ENCODE data around the gene ZDHHC11. TPM values are rescaled to one million over a fixed set of nuclear protein-coding genes. Genes with fewer than 3 reads are reported as not detected.
"Not testable (repeated sequence)": the region's sequence is repeated elsewhere in the genome, so short reads cannot be mapped to it uniquely, and the experiment has no call there.

The ZDHHC11 gene
- total and polyA plus RNA-seq, 3 donors from 2014 or later = 22.9 to 39.7 (median 37.2) TPM

DNA sequence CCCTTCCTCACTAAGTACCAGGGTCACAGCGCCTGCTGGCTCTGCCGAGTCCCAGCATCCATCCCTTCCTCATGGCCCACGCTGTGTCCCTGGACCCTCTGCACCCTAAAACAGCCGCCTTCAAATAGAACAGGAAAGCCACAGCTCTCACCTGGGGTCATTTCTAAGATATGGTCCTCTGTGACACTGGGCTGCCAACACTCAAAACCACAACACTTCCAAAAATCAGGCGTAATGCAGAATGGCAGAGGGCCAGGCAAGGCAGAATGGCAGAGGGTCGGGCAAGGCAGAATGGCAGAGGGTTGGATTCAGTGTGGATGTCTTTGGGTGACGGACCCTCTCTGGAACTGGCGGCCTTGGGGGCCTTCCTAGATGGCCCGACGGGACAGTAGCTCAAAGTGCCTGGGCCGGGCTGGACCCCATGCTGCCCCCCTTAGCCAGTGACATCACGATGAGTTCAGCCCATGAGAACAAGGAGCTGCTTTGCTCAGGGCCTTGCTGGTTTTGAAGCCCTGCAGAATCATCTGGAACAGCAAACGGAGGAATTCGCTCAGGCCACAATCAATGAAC, 101.6 kb downstream of the ZDHHC11 start:
- DNase-seq = no peak
- intact Hi-C loops (cut with DNase I; ENCODE audit: low total_unique reads) = no loop called here
- Histone ChIP-seq H3K27ac (no peak overlapping the region), H3K4me3 (no peak overlapping the region), H3K9me3 (no peaks in the 10 kb centered on the region), H3K4me1 (no peaks in the 10 kb centered on the region), H3K36me3 (ENCODE audit: low read depth, missing control alignments) (no peaks in the 10 kb centered on the region), H3K27me3 (no peaks in the 10 kb centered on the region)
- WGBS, 2 donors = 90 to 95% methylated on average over 11 to 14 of the region's 14 CpGs
- TF ChIP-seq, protein P1, sequence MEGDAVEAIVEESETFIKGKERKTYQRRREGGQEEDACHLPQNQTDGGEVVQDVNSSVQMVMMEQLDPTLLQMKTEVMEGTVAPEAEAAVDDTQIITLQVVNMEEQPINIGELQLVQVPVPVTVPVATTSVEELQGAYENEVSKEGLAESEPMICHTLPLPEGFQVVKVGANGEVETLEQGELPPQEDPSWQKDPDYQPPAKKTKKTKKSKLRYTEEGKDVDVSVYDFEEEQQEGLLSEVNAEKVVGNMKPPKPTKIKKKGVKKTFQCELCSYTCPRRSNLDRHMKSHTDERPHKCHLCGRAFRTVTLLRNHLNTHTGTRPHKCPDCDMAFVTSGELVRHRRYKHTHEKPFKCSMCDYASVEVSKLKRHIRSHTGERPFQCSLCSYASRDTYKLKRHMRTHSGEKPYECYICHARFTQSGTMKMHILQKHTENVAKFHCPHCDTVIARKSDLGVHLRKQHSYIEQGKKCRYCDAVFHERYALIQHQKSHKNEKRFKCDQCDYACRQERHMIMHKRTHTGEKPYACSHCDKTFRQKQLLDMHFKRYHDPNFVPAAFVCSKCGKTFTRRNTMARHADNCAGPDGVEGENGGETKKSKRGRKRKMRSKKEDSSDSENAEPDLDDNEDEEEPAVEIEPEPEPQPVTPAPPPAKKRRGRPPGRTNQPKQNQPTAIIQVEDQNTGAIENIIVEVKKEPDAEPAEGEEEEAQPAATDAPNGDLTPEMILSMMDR (IDR thresholded peaks at IDR 0.05) = no peak
- no peak for TF ChIP-seq POLR2A (IDR thresholded peaks at IDR 0.05)

DNA sequence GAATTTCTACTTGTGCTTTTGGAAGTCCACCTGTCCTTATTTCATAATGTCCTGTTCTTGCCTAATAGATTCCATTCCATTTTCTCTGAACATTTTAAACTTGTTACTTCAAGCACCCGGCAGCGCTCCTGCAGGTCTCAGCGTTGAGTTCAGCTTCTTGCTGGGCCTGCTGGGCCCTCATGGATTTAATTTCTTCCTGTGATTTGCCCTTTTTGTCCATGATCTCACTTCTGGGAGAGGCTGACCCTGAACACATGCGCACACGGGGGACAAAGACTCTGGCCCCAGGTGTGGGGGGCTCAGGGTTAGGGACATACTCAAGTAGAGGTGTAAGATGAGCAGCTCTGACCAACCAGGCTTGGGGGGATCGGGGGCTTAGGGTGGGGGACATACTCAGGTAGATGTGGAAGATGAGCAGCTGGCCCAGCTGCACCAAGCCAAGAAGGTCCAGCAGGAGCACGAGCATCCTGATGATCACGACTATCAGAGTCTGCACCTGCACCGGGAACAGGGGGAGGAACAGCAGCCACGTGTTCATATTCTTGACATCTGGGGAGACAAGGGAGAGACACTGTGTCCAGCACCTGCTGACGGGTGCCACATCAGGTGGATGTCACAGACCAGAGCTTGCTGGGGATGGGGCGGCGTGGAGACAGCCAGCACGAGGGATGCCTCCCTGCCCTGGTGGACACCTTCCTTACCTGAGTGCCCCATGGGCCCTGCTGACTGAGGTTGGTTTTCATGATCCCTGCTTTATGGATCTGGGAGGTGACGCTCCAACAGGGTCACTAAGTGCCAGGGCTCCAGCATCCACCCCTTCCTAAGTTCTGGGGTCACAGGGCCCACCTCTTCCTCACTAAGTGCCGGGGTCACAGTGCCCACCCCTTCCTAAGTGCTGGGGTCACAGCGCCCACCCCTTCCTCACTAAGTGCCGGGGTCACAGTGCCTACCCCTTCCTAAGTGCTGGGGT, 102.5 kb downstream of the ZDHHC11 start:
- DNase-seq; H3K27me3 ChIP-seq; intact Hi-C loops (cut with DNase I; ENCODE audit: low total_unique reads); H3K4me1 ChIP-seq; H3K27ac ChIP-seq; H3K4me3 ChIP-seq; H3K36me3 ChIP-seq (ENCODE audit: low read depth, missing control alignments); H3K9me3 ChIP-seq: not testable (repeated sequence)
- 81 to 82% methylated on average over 14 to 16 of the region's 18 CpGs for whole genome bisulfite sequencing, 2 donors

GRCh38 chr5:747303-747844, 103.4 kb downstream of the ZDHHC11 start:
- H3K9me3 ChIP-seq; intact Hi-C loops (cut with DNase I; ENCODE audit: low total_unique reads); H3K27me3 ChIP-seq; H3K27ac ChIP-seq; H3K4me3 ChIP-seq; DNase-seq; H3K4me1 ChIP-seq; H3K36me3 ChIP-seq (ENCODE audit: low read depth, missing control alignments): not testable (repeated sequence)
- WGBS, 2 donors = 60 to 92% methylated on average over 2 to 3 of the region's 9 CpGs

GRCh38 chr5:746258-746761, 104.5 kb downstream of the ZDHHC11 start:
- DNase-seq = no peak
- WGBS, 2 donors = 77 to 82% methylated on average over 3 to 8 of the region's 11 CpGs
- intact Hi-C loops (cut with DNase I; ENCODE audit: low total_unique reads) = no loop called here
- H3K9me3 ChIP-seq = no peaks in the 10 kb centered on the region
- no peak overlapping the region for H3K4me3 ChIP-seq
- no peaks in the 10 kb centered on the region for H3K36me3 ChIP-seq (ENCODE audit: low read depth, missing control alignments)
- H3K4me1 ChIP-seq = no peaks in the 10 kb centered on the region
- H3K27ac ChIP-seq = no peak overlapping the region
- no peak for TF ChIP-seq POLR2A (IDR thresholded peaks at IDR 0.05)
- TF ChIP-seq, protein P1 (IDR thresholded peaks at IDR 0.05) = no peak
- H3K27me3 ChIP-seq = no peaks in the 10 kb centered on the region

Other genes with a start within 250 kb of the ZDHHC11 start
- 10 to 100 TPM; 19.8 to 31.2 TPM for gene CEP72, start 238.6 kb downstream of the ZDHHC11 start, total RNA-seq
- gene CEP72, start 238.6 kb downstream of the ZDHHC11 start, polyA plus RNA-seq (ENCODE audit: insufficient read depth, low read depth, low replicate concordance) = 18.5 TPM
- 1 to 10 TPM; 2.9 to 5.7 TPM for gene TPPP, start 157.6 kb downstream of the ZDHHC11 start, total RNA-seq
- 3.8 TPM for gene TPPP, start 157.6 kb downstream of the ZDHHC11 start, polyA plus RNA-seq (ENCODE audit: insufficient read depth, low read depth, low replicate concordance)
- gene ZDHHC11B, start 66.3 kb downstream of the ZDHHC11 start, total RNA-seq = 1 to 10 TPM; 3.0 to 9.0 TPM
- 4.6 TPM for gene ZDHHC11B, start 66.3 kb downstream of the ZDHHC11 start, polyA plus RNA-seq (ENCODE audit: insufficient read depth, low read depth, low replicate concordance)
- 100 to 1,000 TPM in 1 of 2 donors, 10 to 100 TPM in 1; 68.6 to 101 TPM for gene BRD9, start 41.8 kb upstream of the ZDHHC11 start, total RNA-seq
- 51.5 TPM for gene BRD9, start 41.8 kb upstream of the ZDHHC11 start, polyA plus RNA-seq (ENCODE audit: insufficient read depth, low read depth, low replicate concordance)
- gene TRIP13, start 41.9 kb upstream of the ZDHHC11 start, total RNA-seq = 10 to 100 TPM; 34.3 to 49.1 TPM
- 71.6 TPM for gene TRIP13, start 41.9 kb upstream of the ZDHHC11 start, polyA plus RNA-seq (ENCODE audit: insufficient read depth, low read depth, low replicate concordance)
- gene NKD2, start 157.8 kb upstream of the ZDHHC11 start, total RNA-seq = 10 to 100 TPM; 31.6 to 42.1 TPM
- 16.5 TPM for gene NKD2, start 157.8 kb upstream of the ZDHHC11 start, polyA plus RNA-seq (ENCODE audit: insufficient read depth, low read depth, low replicate concordance)